Loucy (cell line): ENCODE measurements around the gene DGCR6L.

Experiments
- CTCF ChIP-seq: fragments of 200-600 bp; sonication (generic); conservative IDR thresholded peaks from 2 replicates; pipeline ENCODE4 v1.5.1; 2014; ENCODE audit warnings: mild to moderate bottlenecking, antibody characterized with exemption, low read length
- EZH2phosphoT487 ChIP-seq: fragments of 200-600 bp; IDR thresholded peaks from 2 replicates; pipeline ENCODE4 v1.6.1; 2018; ENCODE audit warnings: antibody characterized with exemption, mild to moderate bottlenecking, moderate library complexity, borderline replicate concordance

GRCh38 chr22:20304646-20305045, 15.2 kb downstream of the DGCR6L start:
- no peak for TF ChIP-seq CTCF
- TF ChIP-seq EZH2phosphoT487, result no peak
